Rectal smooth muscle tissue (tissue), 1 donor: ENCODE measurements around the gene MBTD1.

Experiments
- H3K27ac ChIP-seq: one replicate; pipeline ENCODE4 v1.7.0; 2013; ENCODE audit warnings: low read depth, low read length, inconsistent platforms
- H3K27me3 ChIP-seq: one replicate; pipeline ENCODE4 v1.7.0; 2013; ENCODE audit warnings: low read length; ENCODE audit not compliant: control insufficient read depth, insufficient read depth
- H3K36me3 ChIP-seq: one replicate; pipeline ENCODE4 v1.7.0; 2013; ENCODE audit warnings: low read length; ENCODE audit not compliant: control insufficient read depth, insufficient read depth
- H3K4me1 ChIP-seq: one replicate; pipeline ENCODE4 v1.7.0; 2013; ENCODE audit warnings: low read length; ENCODE audit not compliant: control insufficient read depth, insufficient read depth
- H3K4me3 ChIP-seq: one replicate; pipeline ENCODE4 v1.7.0; 2013; ENCODE audit warnings: low read length
- H3K9ac ChIP-seq: one replicate; pipeline ENCODE4 v1.7.0; 2013; ENCODE audit warnings: low read length

MBTD1 gene

DNA sequence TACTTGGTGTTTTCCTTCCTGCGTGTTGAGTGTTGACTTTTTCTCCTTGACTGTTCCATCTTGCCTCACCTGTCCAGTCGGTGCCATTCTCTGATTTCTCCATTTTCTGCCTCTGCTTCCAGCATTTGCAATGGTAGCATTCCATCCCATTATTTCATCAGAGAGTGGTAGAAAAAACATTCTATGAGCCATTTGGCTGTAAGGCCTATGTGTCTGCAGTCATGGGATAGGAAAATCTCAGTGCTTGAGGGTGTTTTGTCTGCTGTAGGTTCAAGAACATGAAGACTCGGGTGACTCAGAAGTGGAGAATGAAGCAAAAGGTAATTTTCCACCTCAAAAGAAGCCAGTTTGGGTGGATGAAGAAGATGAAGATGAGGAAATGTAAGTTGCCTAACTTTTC lies 3.2 kb upstream of the MBTD1 start:
- H3K27me3 ChIP-seq: no peaks in the 10 kb centered on the region
- H3K27ac ChIP-seq: no peak overlapping the region
- H3K36me3 ChIP-seq: no peaks in the 10 kb centered on the region
- no peak overlapping the region for H3K9ac ChIP-seq
- peaks cover 7% of the 10 kb centered on the region for H3K4me1 ChIP-seq
- H3K4me3 ChIP-seq: no peak overlapping the region

DNA sequence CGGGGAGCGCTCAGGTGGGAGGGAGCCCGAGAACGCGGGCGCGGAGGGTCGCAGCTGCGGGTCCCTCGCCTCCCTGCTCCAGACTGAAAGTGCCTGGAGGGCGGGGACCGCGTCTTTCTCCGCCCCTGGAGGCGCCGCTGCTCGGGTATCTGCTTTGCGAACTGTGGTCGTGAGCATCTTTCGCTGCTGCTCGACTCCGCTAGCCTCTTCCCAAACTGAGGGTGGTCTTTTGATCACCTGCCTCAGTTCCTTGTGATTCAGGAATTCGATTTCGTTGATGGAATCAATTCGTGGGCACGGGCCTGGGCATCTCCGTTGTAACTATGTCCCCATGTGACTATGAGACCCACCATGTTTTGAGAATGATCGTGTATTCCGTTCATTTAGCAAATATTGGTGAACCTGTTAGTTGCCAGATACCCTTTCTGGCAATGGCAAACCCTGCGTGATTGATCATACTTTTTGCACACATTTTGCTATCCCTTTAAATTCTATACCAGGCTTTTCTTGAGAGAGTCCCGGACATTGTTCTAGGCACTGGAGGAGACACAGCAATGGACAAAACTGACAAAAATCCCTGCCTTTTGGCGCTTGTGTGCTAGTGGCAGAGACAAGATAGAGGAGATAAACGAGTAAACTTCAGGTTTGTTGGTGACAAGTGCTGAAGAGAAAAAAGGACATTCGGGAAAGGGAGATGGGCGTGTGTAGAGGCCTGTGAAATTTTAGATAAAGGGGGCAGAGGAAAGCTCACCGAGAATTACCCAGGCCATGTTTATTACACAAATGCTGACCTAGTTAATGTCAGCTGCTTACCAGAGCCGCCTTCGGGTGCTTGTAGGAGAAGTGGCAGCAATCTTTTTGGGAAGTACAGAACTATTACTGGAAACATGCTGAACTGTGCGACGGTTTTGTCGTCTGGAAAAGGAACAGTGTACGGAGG lies 1.4 kb upstream of the MBTD1 start:
- H3K4me1 ChIP-seq: peaks cover 9% of the 10 kb centered on the region

DNA sequence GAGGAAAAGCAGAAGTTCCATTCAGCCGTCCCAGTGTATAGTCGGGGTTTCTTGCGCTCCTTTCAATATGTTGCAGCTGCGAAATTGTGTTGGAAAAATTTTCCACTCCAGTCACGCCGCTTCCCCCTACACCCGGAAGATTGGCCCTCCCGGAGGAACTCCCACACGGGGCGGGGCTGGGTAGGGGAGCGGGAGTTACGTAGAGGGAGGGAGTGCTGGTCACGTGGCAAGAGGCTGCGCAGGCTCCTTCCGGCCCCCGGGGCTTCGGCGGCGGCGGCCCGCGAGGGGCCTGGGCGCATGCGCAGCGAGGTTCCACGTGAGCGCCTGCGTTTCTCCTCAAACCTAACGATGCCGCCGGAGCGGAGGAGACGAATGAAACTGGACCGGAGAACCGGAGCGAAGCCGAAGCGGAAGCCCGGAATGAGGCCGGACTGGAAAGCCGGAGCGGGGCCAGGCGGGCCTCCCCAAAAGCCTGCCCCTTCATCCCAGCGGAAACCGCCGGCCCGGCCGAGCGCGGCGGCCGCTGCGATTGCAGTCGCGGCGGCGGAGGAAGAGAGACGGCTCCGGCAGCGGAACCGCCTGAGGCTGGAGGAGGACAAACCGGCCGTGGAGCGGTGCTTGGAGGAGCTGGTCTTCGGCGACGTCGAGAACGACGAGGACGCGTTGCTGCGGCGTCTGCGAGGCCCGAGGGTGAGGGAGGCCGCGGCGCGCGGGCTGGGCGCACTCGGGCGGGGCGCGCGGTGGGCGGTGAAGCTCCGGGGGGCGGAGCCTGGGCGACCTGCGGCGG lies 581 bp upstream of the MBTD1 start, which contains the start of gene UTP18:
Gene UTP18 (plus strand): TSS at position 310 of the 787 bp plus-strand sequence. CDS start 39 bp downstream, at position 349.
- peak within 1 kb of the TSS; percentile 96 for H3K4me3 ChIP-seq
- H3K4me1 ChIP-seq: peaks cover 9% of the 10 kb centered on the region
- H3K27ac ChIP-seq: peak within 1 kb of the TSS; percentile 99
- H3K27me3 ChIP-seq: no peaks in the 10 kb centered on the region
- H3K36me3 ChIP-seq: no peaks in the 10 kb centered on the region
- peak within 1 kb of the TSS; percentile 91 for H3K9ac ChIP-seq

More for the DNA sequence above, 1.4 kb upstream of the MBTD1 start:
- peak overlapping the region; percentile 90 for H3K27ac ChIP-seq
- no peaks in the 10 kb centered on the region for H3K27me3 ChIP-seq
- H3K36me3 ChIP-seq: no peaks in the 10 kb centered on the region
- H3K4me3 ChIP-seq: peak overlapping the region; percentile 91
- H3K9ac ChIP-seq: peak overlapping the region; percentile 69

DNA sequence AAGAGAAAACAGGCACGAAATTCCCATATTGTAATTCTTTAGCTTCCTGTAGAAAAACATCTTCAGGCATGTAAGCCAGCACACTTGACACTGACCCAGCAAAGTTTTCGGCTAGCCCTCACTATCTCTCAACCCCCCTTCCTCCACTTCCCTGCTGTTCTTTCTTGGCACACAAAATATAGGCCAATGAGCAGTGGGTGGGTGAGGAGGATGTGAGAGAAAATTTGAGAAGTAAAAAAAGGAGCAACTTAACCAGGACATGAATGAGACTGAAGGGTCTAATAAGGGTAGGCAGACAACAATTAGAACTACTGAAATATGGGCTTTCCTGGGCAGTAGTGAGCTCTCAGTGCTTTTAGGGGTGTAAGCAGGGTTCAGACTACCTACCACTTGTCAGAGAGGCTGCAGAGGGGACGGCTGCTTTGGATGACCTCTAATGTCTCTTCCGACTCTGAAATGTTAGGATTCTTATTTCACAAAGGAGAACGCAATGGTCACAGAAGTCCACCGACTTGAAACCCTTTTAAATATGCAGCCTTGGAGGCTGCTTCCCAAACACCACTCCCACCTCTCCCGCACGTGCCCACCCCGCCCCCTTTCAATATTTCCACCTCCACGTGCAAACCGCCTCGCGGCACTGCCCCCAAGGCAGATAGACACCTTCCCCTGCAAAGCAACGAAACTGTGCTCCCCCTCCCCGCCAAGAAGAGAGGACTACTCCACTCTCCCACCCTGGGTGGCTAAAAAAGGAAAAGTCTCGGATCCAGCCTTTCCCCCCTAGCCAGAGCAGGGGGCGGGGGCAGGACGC lies 889 bp downstream of the MBTD1 start:
- Histone ChIP-seq H3K4me1 (peaks cover 9% of the 10 kb centered on the region), H3K4me3 (peak overlapping the region; percentile 96), H3K9ac (no peak overlapping the region), H3K27me3 (no peaks in the 10 kb centered on the region), H3K27ac (no peak overlapping the region), H3K36me3 (no peaks in the 10 kb centered on the region)

DNA sequence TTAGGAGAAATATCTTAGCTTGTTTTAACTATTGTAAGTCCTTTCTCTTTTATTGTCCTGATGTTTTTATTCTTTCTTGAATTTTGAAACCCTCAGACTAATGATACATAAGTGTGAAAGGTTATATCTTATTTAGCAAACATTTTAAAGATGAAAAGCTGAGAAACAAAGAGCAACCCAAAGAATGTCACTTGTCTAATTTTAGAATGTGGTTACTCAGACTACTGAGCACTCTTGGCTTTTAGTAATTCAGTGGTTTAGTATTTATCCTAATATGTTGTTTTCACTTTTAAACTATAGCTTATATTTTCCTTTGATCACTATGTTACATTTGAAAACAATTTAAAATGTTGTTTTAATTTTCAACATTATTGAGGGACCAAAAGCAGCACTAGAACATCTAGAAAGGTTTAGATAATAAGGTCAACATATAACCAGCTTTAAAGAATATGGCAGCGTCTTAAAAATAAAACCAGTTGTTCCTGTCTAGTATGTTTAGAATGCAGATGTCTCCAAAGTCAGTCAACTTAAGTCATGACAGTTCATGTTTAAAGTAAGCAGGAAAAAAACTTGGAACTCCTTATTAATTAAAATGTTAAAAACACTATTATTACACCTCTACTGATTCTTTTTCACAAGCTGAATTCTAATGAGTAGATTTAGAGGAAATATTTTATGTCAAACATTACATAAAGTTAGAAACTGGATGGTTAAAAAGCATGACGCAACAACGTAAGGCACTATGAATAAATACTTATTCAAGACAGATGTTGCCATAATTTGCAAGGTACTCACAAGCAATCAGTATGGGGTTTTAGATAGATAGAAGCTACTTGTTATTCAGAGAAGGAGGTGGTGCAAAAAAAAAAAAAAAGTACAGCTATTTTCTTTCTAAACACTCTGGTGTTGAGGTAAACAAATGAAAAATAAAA lies 2.4 kb downstream of the MBTD1 start:
- Histone ChIP-seq H3K9ac (no peak overlapping the region), H3K27ac (no peak overlapping the region), H3K4me1 (peaks cover 9% of the 10 kb centered on the region), H3K4me3 (no peak overlapping the region), H3K36me3 (no peaks in the 10 kb centered on the region), H3K27me3 (no peaks in the 10 kb centered on the region)

DNA sequence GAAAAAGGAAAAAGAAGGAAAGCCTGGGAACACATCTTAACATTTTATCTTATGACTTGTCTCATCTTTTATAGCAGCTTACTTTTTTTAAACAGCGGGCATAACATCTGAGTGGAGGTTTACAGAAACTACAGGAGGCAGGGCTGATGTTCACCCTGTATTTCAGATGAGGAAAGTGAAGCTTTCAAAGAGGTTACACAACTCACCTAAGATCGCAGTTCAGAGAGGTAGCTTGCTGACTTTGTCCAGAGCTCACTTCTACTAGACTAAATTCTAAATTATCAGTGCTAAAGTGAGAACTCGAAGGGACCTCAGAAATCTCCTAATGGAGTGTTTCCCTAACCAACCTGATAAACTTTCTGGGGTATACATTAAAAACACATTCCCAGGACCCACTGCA lies 3.7 kb downstream of the MBTD1 start:
- Histone ChIP-seq H3K4me3 (no peak overlapping the region), H3K27me3 (no peaks in the 10 kb centered on the region), H3K27ac (no peak overlapping the region), H3K9ac (no peak overlapping the region), H3K36me3 (no peaks in the 10 kb centered on the region), H3K4me1 (peaks cover 5% of the 10 kb centered on the region)

DNA sequence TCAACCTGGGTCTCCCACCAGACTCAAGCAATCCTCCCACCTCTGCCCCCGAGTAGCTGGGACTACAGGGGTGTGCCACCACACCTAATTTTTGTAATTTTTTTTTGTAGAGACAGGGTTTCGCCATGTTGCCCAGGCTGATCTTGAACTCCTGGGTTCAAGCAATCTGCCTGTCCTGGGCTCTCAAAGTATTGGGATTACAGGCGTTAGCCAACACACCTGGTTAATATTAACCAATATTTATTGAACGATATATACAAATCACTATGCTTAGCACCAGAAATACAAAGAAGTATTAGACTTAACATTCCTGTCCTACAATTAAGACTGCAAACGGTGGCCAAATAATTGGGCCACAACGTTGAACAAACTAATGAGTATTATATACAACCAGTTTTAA lies 4.2 kb downstream of the MBTD1 start:
- Histone ChIP-seq H3K27ac (no peak overlapping the region), H3K4me1 (peaks cover 5% of the 10 kb centered on the region), H3K27me3 (no peaks in the 10 kb centered on the region)

DNA sequence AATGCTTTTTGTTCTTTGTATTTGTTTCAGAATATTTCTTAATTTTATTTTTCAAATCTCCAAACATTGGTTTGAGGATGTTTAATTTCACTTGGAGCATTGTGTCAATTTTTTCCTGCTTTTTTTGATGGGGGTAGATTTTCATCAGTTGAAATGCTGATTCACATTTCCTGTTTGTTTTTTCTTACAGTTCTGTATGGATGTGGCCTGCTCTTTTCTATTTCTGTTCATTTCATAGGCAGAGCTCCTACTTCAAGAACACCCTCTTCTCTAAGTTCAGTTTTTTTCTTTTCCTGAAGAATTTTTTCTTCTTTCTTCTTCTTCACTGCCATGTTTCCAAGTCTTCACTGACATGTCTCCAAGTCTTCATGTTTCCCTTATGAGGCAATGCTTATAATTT lies 8.8 kb downstream of the MBTD1 start:
- Histone ChIP-seq H3K27me3 (no peaks in the 10 kb centered on the region), H3K27ac (no peak overlapping the region), H3K4me1 (no peaks in the 10 kb centered on the region), H3K36me3 (no peaks in the 10 kb centered on the region), H3K9ac (no peak overlapping the region), H3K4me3 (no peak overlapping the region)

More for the DNA sequence above, 4.2 kb downstream of the MBTD1 start:
- no peak overlapping the region for H3K4me3 ChIP-seq
- no peak overlapping the region for H3K9ac ChIP-seq
- no peaks in the 10 kb centered on the region for H3K36me3 ChIP-seq

DNA sequence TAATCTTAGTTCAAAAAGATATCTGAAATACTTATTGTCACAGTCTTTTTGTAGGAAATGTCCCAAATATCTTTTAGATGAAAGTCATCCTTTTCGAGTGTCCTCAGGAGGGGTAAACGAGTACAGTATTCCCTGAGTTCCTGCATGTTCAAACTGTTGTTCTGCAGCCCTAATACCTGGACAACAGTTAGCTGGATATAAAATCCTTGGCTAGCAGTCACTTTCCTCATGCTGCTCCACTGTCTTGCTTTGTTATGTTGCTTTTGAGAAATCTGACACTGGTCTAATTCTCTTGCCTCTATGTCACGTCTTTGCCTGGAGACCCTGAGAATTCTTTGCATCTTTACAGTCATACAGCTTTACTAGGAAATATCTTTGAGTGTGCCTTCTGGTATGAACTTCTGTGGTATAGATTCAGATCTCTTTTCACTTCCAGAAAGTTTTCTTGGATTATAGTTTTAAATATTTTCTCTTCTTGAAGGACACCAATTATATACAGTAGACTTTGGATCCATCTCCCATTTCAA lies 9.5 kb downstream of the MBTD1 start:
- no peak overlapping the region for H3K4me3 ChIP-seq
- no peaks in the 10 kb centered on the region for H3K36me3 ChIP-seq
- H3K4me1 ChIP-seq: no peaks in the 10 kb centered on the region
- no peaks in the 10 kb centered on the region for H3K27me3 ChIP-seq
- H3K9ac ChIP-seq: no peak overlapping the region
- H3K27ac ChIP-seq: no peak overlapping the region

DNA sequence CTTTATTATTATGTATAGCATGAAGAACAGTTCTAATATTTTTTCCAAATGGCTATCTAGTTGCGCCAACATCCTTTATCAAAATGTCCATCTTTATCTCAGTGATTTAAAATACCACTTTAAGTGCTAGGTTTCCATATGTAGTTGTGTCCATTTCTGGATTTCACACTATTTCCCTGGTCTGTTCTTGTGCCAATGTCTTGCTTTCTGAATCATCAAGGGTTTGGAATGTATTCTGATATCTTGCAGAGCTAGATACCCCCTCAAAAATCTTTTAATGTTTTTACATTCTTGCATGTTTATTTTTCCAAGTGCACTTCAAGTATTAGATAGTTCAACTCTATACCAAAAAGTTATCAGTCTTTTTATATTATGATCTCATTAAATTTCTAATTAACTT lies 14.3 kb downstream of the MBTD1 start:
- Histone ChIP-seq H3K36me3 (no peaks in the 10 kb centered on the region), H3K4me1 (no peaks in the 10 kb centered on the region), H3K4me3 (no peak overlapping the region), H3K27ac (no peak overlapping the region), H3K9ac (no peak overlapping the region), H3K27me3 (no peaks in the 10 kb centered on the region)

DNA sequence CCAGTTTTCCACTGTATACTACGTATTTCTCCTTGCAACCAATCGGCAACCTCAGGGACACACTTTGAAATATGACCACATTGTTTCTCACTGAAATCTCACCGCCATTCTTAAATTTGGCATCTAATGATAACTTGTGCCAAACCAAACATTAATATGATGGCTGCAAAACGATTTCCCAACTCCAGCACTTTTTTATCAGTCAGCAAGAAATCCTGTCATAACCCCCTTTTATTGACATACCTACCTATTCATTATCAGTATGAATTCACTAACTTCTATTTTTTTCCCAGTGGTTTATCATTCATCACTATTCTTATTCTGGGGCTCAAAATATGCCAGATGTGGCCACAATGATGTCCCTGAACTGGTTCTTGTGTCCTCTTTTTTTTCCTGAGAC lies 15.8 kb downstream of the MBTD1 start:
- Histone ChIP-seq H3K4me1 (no peaks in the 10 kb centered on the region), H3K36me3 (no peaks in the 10 kb centered on the region), H3K9ac (no peak overlapping the region), H3K4me3 (no peak overlapping the region), H3K27me3 (no peaks in the 10 kb centered on the region), H3K27ac (no peak overlapping the region)
